ENCODE measurements around the gene TBC1D14. TPM values are rescaled to one million over a fixed set of nuclear protein-coding genes. Genes with fewer than 3 reads are reported as not detected.

Gene TBC1D14
- polyA plus RNA-seq, 3 donors: 36.3 to 44.7 (median 39.3) TPM

GRCh38 chr4:7049739-7050138 lies 140.1 kb downstream of the TBC1D14 start:
- no peak for DNase-seq
- Histone ChIP-seq H3K79me2 (ENCODE audit: insufficient read depth, low read length) (peaks cover 90% of the 10 kb centered on the region), H3K9me3 (replicated peaks in 1 of 2; ENCODE audit: control insufficient read depth in 1 of 2, insufficient read depth in 1 of 2, low read length in 2 of 2) (no peaks in the 10 kb centered on the region), H3K9ac (ENCODE audit: insufficient read depth, low read length, poor library complexity, severe bottlenecking) (no peak overlapping the region), H3K27me3 (ENCODE audit: control insufficient read depth in 2 of 2, insufficient read depth in 2 of 2, low read length in 2 of 2) (no peaks in the 10 kb centered on the region), H3K4me3 (replicated peaks in 1 of 3; ENCODE audit: low read depth in 2 of 3, low read length in 3 of 3) (no peak overlapping the region), H4K20me1 (ENCODE audit: insufficient read depth, low read length) (peaks cover 99% of the 10 kb centered on the region), H3K4me1 (ENCODE audit: control insufficient read depth in 1 of 2, insufficient read depth in 2 of 2, low read length in 2 of 2) (peaks cover 39 to 46% of the 10 kb centered on the region in 2 donors), H2AFZ (ENCODE audit: insufficient read depth, low read depth, low read length, poor library complexity, severe bottlenecking) (no peak overlapping the region), H3K4me2 (replicated peaks; ENCODE audit: extremely low read depth, low read length, poor library complexity, severe bottlenecking) (no peak overlapping the region), H3K36me3 (replicated peaks in 1 of 2; ENCODE audit: control insufficient read depth in 1 of 2, insufficient read depth in 2 of 2, low read length in 2 of 2) (peaks cover 18 to 56% of the 10 kb centered on the region in 2 donors), H3K27ac (ENCODE audit: low read depth in 1 of 2, low read length in 2 of 2) (no peak overlapping the region)
- H3K27me3 Mint-ChIP-seq (ENCODE audit: low read depth in 3 of 3): peaks cover 8 to 9% (median 8%) of the 10 kb centered on the region in 3 donors
- peaks cover 64% of the 10 kb centered on the region for H3K4me1 Mint-ChIP-seq
- peaks cover 0 to 3% (median 0%) of the 10 kb centered on the region in 7 donors for H3K9me3 Mint-ChIP-seq
- H3K27ac Mint-ChIP-seq: peak overlapping the region in 1 of 7 donors; percentile 8
- WGBS (ENCODE audit: insufficient coverage): 93% methylated on average over 11 of the region's 11 CpGs
- H3K36me3 Mint-ChIP-seq: peaks cover 51 to 85% of the 10 kb centered on the region in 2 donors
- intact Hi-C loops (cut with micrococcal nuclease): loop anchor here in 1 of 2 donors (10.0 kb wide), 2 partner anchors 135 to 335 kb away; partner anchors contain the start of gene BLOC1S4
- no peak overlapping the region for H3K4me3 Mint-ChIP-seq
- no peak for TF ChIP-seq CTCF (IDR thresholded peaks at IDR 0.05)

- 97% methylated on average over 26 of the region's 36 CpGs for WGBS (ENCODE audit: insufficient coverage)
- H3K4me3 ChIP-seq (replicated peaks in 1 of 3; ENCODE audit: low read depth in 2 of 3, low read length in 3 of 3): no peak overlapping the region
- no peak overlapping the region for H2AFZ ChIP-seq (ENCODE audit: insufficient read depth, low read depth, low read length, poor library complexity, severe bottlenecking)
- peaks cover 99% of the 10 kb centered on the region for H4K20me1 ChIP-seq (ENCODE audit: insufficient read depth, low read length)
- DNase-seq: no peak
- Mint-ChIP-seq H3K27ac (peak overlapping the region in 2 of 7 donors; percentile 60 to 80), H3K9me3 (peaks cover 0 to 3% (median 0%) of the 10 kb centered on the region in 7 donors), H3K36me3 (peaks cover 55 to 85% of the 10 kb centered on the region in 2 donors), H3K4me3 (peak overlapping the region in 1 of 2 donors; percentile 39), H3K4me1 (peaks cover 63% of the 10 kb centered on the region), H3K27me3 (ENCODE audit: low read depth in 3 of 3) (peaks cover 6 to 8% (median 7%) of the 10 kb centered on the region in 3 donors)
- intact Hi-C loops (cut with micrococcal nuclease): no loop called here
- H3K9ac ChIP-seq (ENCODE audit: insufficient read depth, low read length, poor library complexity, severe bottlenecking): no peak overlapping the region
- no peak overlapping the region for H3K27ac ChIP-seq (ENCODE audit: low read depth in 1 of 2, low read length in 2 of 2)
- peaks cover 26 to 63% of the 10 kb centered on the region in 2 donors for H3K36me3 ChIP-seq (replicated peaks in 1 of 2; ENCODE audit: control insufficient read depth in 1 of 2, insufficient read depth in 2 of 2, low read length in 2 of 2)
- no peak for TF ChIP-seq CTCF (IDR thresholded peaks at IDR 0.05)
- H3K9me3 ChIP-seq (replicated peaks in 1 of 2; ENCODE audit: control insufficient read depth in 1 of 2, insufficient read depth in 1 of 2, low read length in 2 of 2): no peaks in the 10 kb centered on the region
- H3K4me1 ChIP-seq (ENCODE audit: control insufficient read depth in 1 of 2, insufficient read depth in 2 of 2, low read length in 2 of 2): peaks cover 34 to 45% of the 10 kb centered on the region in 2 donors
- H3K79me2 ChIP-seq (ENCODE audit: insufficient read depth, low read length): peaks cover 89% of the 10 kb centered on the region
- H3K4me2 ChIP-seq (replicated peaks; ENCODE audit: extremely low read depth, low read length, poor library complexity, severe bottlenecking): no peak overlapping the region
- H3K27me3 ChIP-seq (ENCODE audit: control insufficient read depth in 2 of 2, insufficient read depth in 2 of 2, low read length in 2 of 2): no peaks in the 10 kb centered on the region
Observed at GRCh38 chr4:7050481-7051143, 141.0 kb downstream of the TBC1D14 start.

Data from CD14-positive monocyte (primary cell).